NB4 (cell line): ENCODE results near the gene SUCO.

Source experiments
- CTCF ChIP-seq: IDR thresholded peaks from one replicate; pipeline ENCODE4 v1.5.1; 2012; ENCODE audit warnings: low read depth, low read length
- MYC ChIP-seq: IDR thresholded peaks from 2 replicates; pipeline ENCODE4 v1.6.1; 2011; ENCODE audit warnings: low read depth, low read length
- POLR2A ChIP-seq: IDR thresholded peaks from 2 replicates; pipeline ENCODE4 v1.6.1; 2011; ENCODE audit warnings: mild to moderate bottlenecking; ENCODE audit not compliant: insufficient read length; ENCODE audit errors: extremely low read depth
- TF ChIP-seq, protein P1 (sequence below): IDR thresholded peaks from 2 replicates; pipeline ENCODE4 v1.6.1; 2011; ENCODE audit warnings: low read depth, low read length

DNA sequence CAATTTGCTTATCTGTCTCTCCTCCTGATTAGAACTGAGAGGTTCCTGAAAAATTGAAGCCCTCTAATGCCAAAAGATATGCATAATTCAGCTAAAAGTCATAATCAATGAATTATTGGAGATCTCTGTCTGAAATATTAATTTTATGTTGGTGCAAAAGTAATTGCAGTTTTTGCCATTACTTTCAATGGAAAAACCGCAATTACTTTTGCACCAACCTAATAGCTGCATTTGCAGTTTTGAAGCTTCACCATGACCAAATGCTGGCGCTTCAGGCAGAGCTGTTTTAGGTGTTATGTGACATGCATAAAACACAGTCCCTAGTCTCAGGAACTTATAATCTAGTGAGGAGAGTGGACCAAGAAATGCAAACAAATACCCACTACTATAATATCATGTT lies 96.2 kb downstream of the SUCO start:
- TF ChIP-seq POLR2A (no peak), CTCF (no peak), MYC (no peak)
- TF ChIP-seq, protein P1, sequence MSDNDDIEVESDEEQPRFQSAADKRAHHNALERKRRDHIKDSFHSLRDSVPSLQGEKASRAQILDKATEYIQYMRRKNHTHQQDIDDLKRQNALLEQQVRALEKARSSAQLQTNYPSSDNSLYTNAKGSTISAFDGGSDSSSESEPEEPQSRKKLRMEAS, result no peak
